ENCODE results near the gene TNFRSF1A.

TNFRSF1A gene

GRCh38 chr12:6288235-6288634 lies 53.6 kb downstream of the TNFRSF1A start:
- no peak overlapping the region for H3K4me3 ChIP-seq (ENCODE audit: low read depth, low read length)
- no peak for TF ChIP-seq CTCF (IDR thresholded peaks at IDR 0.05; ENCODE audit: control insufficient read depth, extremely low read depth, insufficient read depth)
- DNase-seq (ENCODE audit: low read depth): no peak

GRCh38 chr12:6285532-6286306 lies 56.2 kb downstream of the TNFRSF1A start:
- DNase-seq (ENCODE audit: low read depth): no peak
- no peak overlapping the region for H3K4me3 ChIP-seq (ENCODE audit: low read depth, low read length)
- TF ChIP-seq CTCF (IDR thresholded peaks at IDR 0.05; ENCODE audit: control insufficient read depth, extremely low read depth, insufficient read depth): no peak

- peak; percentile 91 for TF ChIP-seq CTCF (IDR thresholded peaks at IDR 0.05; ENCODE audit: control insufficient read depth, extremely low read depth, insufficient read depth)
- DNase-seq (ENCODE audit: low read depth): no peak
- H3K4me3 ChIP-seq (ENCODE audit: low read depth, low read length): no peak overlapping the region
Observed at GRCh38 chr12:6285063-6285477, 56.8 kb downstream of the TNFRSF1A start.

- no peak overlapping the region for H3K4me3 ChIP-seq (ENCODE audit: low read depth, low read length)
- no peak for TF ChIP-seq CTCF (IDR thresholded peaks at IDR 0.05; ENCODE audit: control insufficient read depth, extremely low read depth, insufficient read depth)
- no peak for DNase-seq (ENCODE audit: low read depth)
Observed at GRCh38 chr12:6284273-6284672, 57.6 kb downstream of the TNFRSF1A start.

- H3K4me3 ChIP-seq (ENCODE audit: low read depth, low read length): no peak overlapping the region
- no peak for TF ChIP-seq CTCF (IDR thresholded peaks at IDR 0.05; ENCODE audit: control insufficient read depth, extremely low read depth, insufficient read depth)
- DNase-seq (ENCODE audit: low read depth): no peak
Observed at GRCh38 chr12:6282453-6282840, 59.4 kb downstream of the TNFRSF1A start.

GRCh38 chr12:6281081-6281809 lies 60.6 kb downstream of the TNFRSF1A start:
- H3K4me3 ChIP-seq (ENCODE audit: low read depth, low read length): no peak overlapping the region
- no peak for TF ChIP-seq CTCF (IDR thresholded peaks at IDR 0.05; ENCODE audit: control insufficient read depth, extremely low read depth, insufficient read depth)
- DNase-seq (ENCODE audit: low read depth): no peak

All from LNCaP clone FGC (cell line).